ENCODE measurements around the gene TNRC6A. TPM values are rescaled to one million over a fixed set of nuclear protein-coding genes. Genes with fewer than 3 reads are reported as not detected.
A peak's percentile ranks its signal among the peaks of the same experiment; 100 is the strongest.

The TNRC6A gene
- total RNA-seq, 1 donor from 2014 or later, result 79.6 TPM

DNA sequence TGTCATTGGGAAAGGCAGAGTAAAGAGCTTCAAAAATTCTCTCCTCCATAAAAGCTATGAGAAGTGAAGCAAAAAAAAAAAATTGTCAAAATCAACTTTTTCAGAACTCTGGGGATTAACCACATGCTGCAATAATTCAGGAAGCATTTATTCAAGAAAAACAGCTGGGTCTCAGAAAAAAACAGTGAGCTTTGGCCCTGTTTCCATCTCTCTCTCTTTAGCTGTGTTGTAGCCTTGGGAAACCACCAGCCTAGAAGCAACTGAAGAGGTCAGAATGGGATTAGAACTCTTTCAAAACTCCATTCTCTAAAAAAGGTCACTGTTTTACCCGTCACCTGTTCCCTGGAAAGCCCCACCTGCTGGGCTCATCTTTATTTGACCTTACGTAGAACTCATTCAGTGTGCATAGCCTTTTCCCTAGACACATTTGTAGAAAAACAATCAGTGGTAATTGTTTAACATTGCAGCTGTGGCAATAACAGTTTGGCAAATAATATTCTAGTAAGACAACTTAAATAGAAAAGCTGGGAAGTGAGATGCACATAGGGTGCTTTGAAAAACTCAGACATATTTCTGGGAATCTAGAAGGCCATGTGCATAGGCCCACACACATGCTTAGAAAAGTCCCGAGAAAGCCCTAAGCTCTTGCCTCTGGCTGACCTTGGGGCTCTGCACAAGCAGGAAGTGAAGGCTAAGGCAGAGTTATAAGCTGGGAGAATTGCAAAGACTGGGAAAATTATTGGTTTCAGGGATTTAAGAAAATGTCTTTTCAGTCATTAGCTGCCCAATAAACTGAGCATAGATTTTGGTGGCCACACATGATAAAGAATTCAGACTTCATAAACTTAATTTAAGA is 134.4 kb downstream of the TNRC6A start:
- TF ChIP-seq, protein P1, sequence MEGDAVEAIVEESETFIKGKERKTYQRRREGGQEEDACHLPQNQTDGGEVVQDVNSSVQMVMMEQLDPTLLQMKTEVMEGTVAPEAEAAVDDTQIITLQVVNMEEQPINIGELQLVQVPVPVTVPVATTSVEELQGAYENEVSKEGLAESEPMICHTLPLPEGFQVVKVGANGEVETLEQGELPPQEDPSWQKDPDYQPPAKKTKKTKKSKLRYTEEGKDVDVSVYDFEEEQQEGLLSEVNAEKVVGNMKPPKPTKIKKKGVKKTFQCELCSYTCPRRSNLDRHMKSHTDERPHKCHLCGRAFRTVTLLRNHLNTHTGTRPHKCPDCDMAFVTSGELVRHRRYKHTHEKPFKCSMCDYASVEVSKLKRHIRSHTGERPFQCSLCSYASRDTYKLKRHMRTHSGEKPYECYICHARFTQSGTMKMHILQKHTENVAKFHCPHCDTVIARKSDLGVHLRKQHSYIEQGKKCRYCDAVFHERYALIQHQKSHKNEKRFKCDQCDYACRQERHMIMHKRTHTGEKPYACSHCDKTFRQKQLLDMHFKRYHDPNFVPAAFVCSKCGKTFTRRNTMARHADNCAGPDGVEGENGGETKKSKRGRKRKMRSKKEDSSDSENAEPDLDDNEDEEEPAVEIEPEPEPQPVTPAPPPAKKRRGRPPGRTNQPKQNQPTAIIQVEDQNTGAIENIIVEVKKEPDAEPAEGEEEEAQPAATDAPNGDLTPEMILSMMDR (conservative IDR thresholded peaks at IDR 0.05), result no peak
- Mint-ChIP-seq H3K9me3 (peaks cover 8% of the 10 kb centered on the region), H3K27me3 (ENCODE audit: low read depth) (peaks cover 20% of the 10 kb centered on the region), H3K36me3 (ENCODE audit: low read depth) (peaks cover 4% of the 10 kb centered on the region), H3K4me1 (no peaks in the 10 kb centered on the region), H3K27ac (ENCODE audit: unreplicated experiment) (no peak overlapping the region), H3K4me3 (no peak overlapping the region)
- no peak for DNase-seq (ENCODE audit: low read depth, low spot score)

DNA sequence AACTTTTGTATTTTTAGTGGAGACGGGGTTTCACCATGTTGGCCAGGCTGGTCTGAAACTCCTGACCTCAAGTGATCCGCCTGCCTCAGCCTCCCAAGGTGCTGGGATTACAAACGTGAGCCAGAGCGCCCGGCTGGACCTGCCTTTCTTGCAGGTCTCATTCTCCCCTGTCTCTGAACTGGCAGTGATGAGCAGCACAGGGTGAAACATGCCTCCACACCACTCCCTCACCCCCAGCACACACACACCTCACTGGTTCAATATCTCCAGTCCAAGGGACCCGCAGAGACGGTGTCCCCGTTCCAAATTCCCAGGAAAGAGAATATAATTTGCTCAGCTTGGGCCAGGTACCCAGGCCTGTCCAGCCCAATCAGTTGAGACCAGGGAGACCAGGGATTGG is 139.6 kb downstream of the TNRC6A start:
- peaks cover 4% of the 10 kb centered on the region for H3K9me3 Mint-ChIP-seq
- H3K27ac Mint-ChIP-seq (ENCODE audit: unreplicated experiment), result no peak overlapping the region
- no peak overlapping the region for H3K4me3 Mint-ChIP-seq
- no peaks in the 10 kb centered on the region for H3K4me1 Mint-ChIP-seq
- peaks cover 15% of the 10 kb centered on the region for H3K27me3 Mint-ChIP-seq (ENCODE audit: low read depth)
- peaks cover 2% of the 10 kb centered on the region for H3K36me3 Mint-ChIP-seq (ENCODE audit: low read depth)
- TF ChIP-seq, protein P1 (conservative IDR thresholded peaks at IDR 0.05), result no peak
- DNase-seq (ENCODE audit: low read depth, low spot score), result no peak

DNA sequence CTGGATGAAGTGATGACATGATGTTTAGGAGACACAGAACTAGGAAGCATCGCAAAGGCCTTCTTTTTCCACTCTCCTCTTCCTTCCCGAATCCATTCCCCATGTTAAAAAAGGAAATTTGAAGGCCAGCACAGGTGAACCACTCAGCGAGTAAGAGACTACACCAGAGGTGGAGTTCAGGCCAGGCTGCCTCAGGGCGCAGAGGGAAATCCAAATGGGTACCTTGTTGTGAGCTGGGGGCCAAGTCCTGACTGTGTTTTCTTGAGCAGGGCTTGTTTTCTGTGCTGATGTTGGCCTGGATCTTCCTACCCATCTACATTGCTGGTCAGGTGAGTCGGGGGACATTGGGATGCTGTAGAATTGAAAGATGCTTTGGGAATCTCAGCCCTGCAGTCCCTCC is 142.4 kb downstream of the TNRC6A start:
- TF ChIP-seq, protein P1 (conservative IDR thresholded peaks at IDR 0.05), result no peak
- H3K36me3 Mint-ChIP-seq (ENCODE audit: low read depth), result no peaks in the 10 kb centered on the region
- H3K27me3 Mint-ChIP-seq (ENCODE audit: low read depth), result peaks cover 21% of the 10 kb centered on the region
- H3K4me1 Mint-ChIP-seq, result no peaks in the 10 kb centered on the region
- no peak overlapping the region for H3K4me3 Mint-ChIP-seq
- DNase-seq (ENCODE audit: low read depth, low spot score), result no peak
- H3K9me3 Mint-ChIP-seq, result no peaks in the 10 kb centered on the region
- no peak overlapping the region for H3K27ac Mint-ChIP-seq (ENCODE audit: unreplicated experiment)

DNA sequence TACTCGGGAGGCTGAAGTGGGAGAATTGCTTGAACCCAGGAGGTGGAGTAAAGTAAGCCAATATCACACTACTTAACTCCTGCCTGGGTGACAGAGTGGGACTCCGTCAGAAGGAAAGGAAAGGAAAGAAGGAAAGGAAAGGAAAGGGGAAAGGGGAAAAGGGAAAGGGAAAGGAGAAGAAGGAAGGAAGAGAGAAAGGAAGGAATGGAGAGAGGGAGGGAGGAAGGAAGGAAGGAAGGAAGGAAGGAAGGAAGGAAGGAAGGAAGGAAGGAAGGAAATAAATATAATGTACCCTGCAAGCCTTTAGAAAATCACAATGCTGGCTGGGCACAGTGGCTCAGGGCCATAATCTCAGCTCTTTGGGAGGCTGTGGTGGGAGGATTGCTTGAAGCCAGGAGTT is 143.6 kb downstream of the TNRC6A start:
- Mint-ChIP-seq H3K27ac (ENCODE audit: unreplicated experiment) (no peak overlapping the region), H3K4me1 (no peaks in the 10 kb centered on the region), H3K36me3 (ENCODE audit: low read depth) (no peaks in the 10 kb centered on the region), H3K27me3 (ENCODE audit: low read depth) (peaks cover 18% of the 10 kb centered on the region), H3K4me3 (no peak overlapping the region), H3K9me3 (no peaks in the 10 kb centered on the region)
- TF ChIP-seq, protein P1 (conservative IDR thresholded peaks at IDR 0.05), result no peak
- no peak for DNase-seq (ENCODE audit: low read depth, low spot score)

DNA sequence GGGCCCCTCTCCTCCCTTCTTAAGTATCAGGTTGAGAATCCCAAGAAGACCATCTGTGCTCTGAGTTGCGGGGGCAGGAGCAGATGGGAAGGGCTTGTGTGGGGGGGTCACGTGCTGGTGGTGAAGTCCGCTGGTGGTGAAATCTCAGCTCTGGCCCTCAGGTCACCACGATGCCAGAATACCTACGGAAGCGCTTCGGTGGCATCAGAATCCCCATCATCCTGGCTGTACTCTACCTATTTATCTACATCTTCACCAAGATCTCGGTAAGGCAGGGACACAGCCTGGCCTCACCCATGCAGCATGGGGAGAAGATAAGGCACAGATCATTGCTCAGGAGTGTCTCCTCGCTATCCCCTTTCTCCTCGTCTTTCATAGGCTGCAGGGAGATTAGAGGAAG is 146.0 kb downstream of the TNRC6A start:
- peaks cover 11% of the 10 kb centered on the region for H3K27me3 Mint-ChIP-seq (ENCODE audit: low read depth)
- no peaks in the 10 kb centered on the region for H3K36me3 Mint-ChIP-seq (ENCODE audit: low read depth)
- H3K27ac Mint-ChIP-seq (ENCODE audit: unreplicated experiment), result peak overlapping the region; percentile 27
- no peaks in the 10 kb centered on the region for H3K4me1 Mint-ChIP-seq
- H3K9me3 Mint-ChIP-seq, result peaks cover 4% of the 10 kb centered on the region
- TF ChIP-seq, protein P1 (conservative IDR thresholded peaks at IDR 0.05), result no peak
- no peak overlapping the region for H3K4me3 Mint-ChIP-seq
- no peak for DNase-seq (ENCODE audit: low read depth, low spot score)

Other genes with a start within 250 kb of the TNRC6A start
- 74.2 and 77.3 TPM in 2 replicates for gene RBBP6, start 190.1 kb upstream of the TNRC6A start, total RNA-seq
- not detected in 2 replicates for gene SLC5A11, start 116.3 kb downstream of the TNRC6A start, total RNA-seq